K562 (cell line): ENCODE measurements around the gene OPCML.

Source experiments
- NRF1 ChIP-seq, 2 experiments: fragments of 450-650 bp; IDR thresholded peaks in 1 of 2; conservative IDR thresholded peaks in 1 of 2; 2 replicates each; pipeline ENCODE4 v1.6.1; 2014; ENCODE audit warnings: mild to moderate bottlenecking in 2 of 2
- ZNF583 ChIP-seq: fragments of 250-450 bp; sonication (Bioruptor Pico); IDR thresholded peaks from 2 replicates; pipeline ENCODE4 v1.4.0; 2020
- TF ChIP-seq, protein P1 (sequence below), 2 experiments: fragments of 450-650 bp in 1 of 2; sonication (generic) in 1 of 2; formaldehyde crosslinking in 1 of 2; IDR thresholded peaks in 1 of 2; conservative IDR thresholded peaks in 1 of 2; 2 replicates each; pipeline versions ENCODE4 v1.6.1 to v1.8.1; 2016 to 2023; ENCODE audit warnings: mild to moderate bottlenecking in 2 of 2, moderate library complexity in 2 of 2, inconsistent platforms in 1 of 2, missing genetic modification reagents in 1 of 2
- TF ChIP-seq, protein P2 (sequence below): sonication (generic); formaldehyde crosslinking; IDR thresholded peaks from 2 replicates; pipeline ENCODE4 v1.8.1; 2023; ENCODE audit warnings: mild to moderate bottlenecking, missing genetic modification reagents

DNA sequence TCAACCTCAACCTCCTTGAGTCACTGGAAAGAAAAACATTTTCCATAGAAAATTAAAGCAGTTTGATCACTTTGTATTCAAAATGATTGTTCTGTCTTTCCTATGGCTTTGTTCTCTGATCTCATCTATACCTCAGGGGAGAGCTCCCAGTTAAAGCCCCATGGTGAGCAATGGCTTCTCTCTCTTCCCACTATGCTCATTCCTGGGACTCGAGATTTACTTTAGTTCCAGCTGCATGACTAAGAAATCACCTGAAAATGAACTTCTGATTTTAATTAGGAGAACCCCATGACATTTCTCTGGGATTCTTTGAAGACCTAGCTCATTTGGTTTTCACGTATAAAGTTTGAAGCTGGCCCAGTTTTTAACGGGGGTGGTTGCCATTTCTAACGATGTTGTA is 921.5 kb downstream of the OPCML start:
- TF ChIP-seq, protein P1, sequence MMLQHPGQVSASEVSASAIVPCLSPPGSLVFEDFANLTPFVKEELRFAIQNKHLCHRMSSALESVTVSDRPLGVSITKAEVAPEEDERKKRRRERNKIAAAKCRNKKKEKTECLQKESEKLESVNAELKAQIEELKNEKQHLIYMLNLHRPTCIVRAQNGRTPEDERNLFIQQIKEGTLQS (IDR thresholded peaks at IDR 0.05), result no peak
- TF ChIP-seq, protein P1 (CRISPR knock-in tag; conservative IDR thresholded peaks at IDR 0.05), result no peak
- TF ChIP-seq ZNF583 (CRISPR knock-in tag) (no peak), NRF1 (conservative IDR thresholded peaks at IDR 0.05 in 1 of 2, IDR thresholded peaks at IDR 0.05 in 1 of 2) (no peak)
- TF ChIP-seq, protein P2, sequence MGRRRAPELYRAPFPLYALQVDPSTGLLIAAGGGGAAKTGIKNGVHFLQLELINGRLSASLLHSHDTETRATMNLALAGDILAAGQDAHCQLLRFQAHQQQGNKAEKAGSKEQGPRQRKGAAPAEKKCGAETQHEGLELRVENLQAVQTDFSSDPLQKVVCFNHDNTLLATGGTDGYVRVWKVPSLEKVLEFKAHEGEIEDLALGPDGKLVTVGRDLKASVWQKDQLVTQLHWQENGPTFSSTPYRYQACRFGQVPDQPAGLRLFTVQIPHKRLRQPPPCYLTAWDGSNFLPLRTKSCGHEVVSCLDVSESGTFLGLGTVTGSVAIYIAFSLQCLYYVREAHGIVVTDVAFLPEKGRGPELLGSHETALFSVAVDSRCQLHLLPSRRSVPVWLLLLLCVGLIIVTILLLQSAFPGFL (CRISPR knock-in tag), result no peak
